HG02610 (cell line): Measurements from ENCODE around the gene VSTM5.

ENCODE experiments used
- ATAC-seq: cut with Tn5 transposase; IDR thresholded peaks from one replicate; pipeline ENCODE4 v1.9.1; 2021; ENCODE audit warnings: mild to moderate bottlenecking, moderate library complexity; ENCODE audit not compliant: unreplicated experiment

VSTM5 gene

GRCh38 chr11:93843906-93844305, 6.5 kb downstream of the VSTM5 start:
- ATAC-seq = no peak

GRCh38 chr11:93842461-93842860, 8.0 kb downstream of the VSTM5 start:
- no peak for ATAC-seq

GRCh38 chr11:93842034-93842433, 8.4 kb downstream of the VSTM5 start:
- no peak for ATAC-seq

GRCh38 chr11:93841446-93841845, 9.0 kb downstream of the VSTM5 start:
- ATAC-seq = no peak

GRCh38 chr11:93840981-93841380, 9.4 kb downstream of the VSTM5 start:
- ATAC-seq = no peak

GRCh38 chr11:93840180-93840579, 10.2 kb downstream of the VSTM5 start:
- no peak for ATAC-seq

- ATAC-seq = no peak
These were observed 11.5 kb downstream of the VSTM5 start for GRCh38 chr11:93838967-93839366.

GRCh38 chr11:93832780-93833179, 17.6 kb downstream of the VSTM5 start:
- ATAC-seq = no peak

GRCh38 chr11:93831343-93832127, 18.9 kb downstream of the VSTM5 start:
- ATAC-seq = no peak

- ATAC-seq = no peak
These were observed 20.8 kb downstream of the VSTM5 start for GRCh38 chr11:93829598-93829997.

- no peak for ATAC-seq
These were observed 23.1 kb downstream of the VSTM5 start for GRCh38 chr11:93827363-93827762.

- ATAC-seq = no peak
These were observed 27.2 kb downstream of the VSTM5 start for GRCh38 chr11:93823210-93823609.

- no peak for ATAC-seq
These were observed 28.1 kb downstream of the VSTM5 start for GRCh38 chr11:93822359-93822758.

- ATAC-seq = no peak
These were observed 28.8 kb downstream of the VSTM5 start for GRCh38 chr11:93821617-93822016.

GRCh38 chr11:93820847-93821246, 29.6 kb downstream of the VSTM5 start:
- no peak for ATAC-seq

GRCh38 chr11:93819966-93820695, 30.3 kb downstream of the VSTM5 start:
- no peak for ATAC-seq

- ATAC-seq = no peak
These were observed 32.7 kb downstream of the VSTM5 start for GRCh38 chr11:93817426-93818348.

GRCh38 chr11:93814966-93815633, 35.3 kb downstream of the VSTM5 start:
- no peak for ATAC-seq

GRCh38 chr11:93813974-93814373, 36.4 kb downstream of the VSTM5 start:
- ATAC-seq = no peak

GRCh38 chr11:93807980-93808379, 42.4 kb downstream of the VSTM5 start:
- no peak for ATAC-seq

- no peak for ATAC-seq
These were observed 45.5 kb downstream of the VSTM5 start for GRCh38 chr11:93804879-93805278.
